Upper lobe of right lung (tissue), 1 donor: ENCODE data around the gene SWAP70. TPM values are rescaled to one million over a fixed set of nuclear protein-coding genes. Genes with fewer than 3 reads are reported as not detected.

Experiments
- ATAC-seq: fragments of 200-7000 bp; cut with Tn5 transposase; one replicate; pipeline ENCODE4 v1.9.1; 2020; ENCODE audit warnings: mild to moderate bottlenecking, moderate library complexity
- DNase-seq: peaks from one replicate; pipeline ENCODE4 v3.0.0-alpha.2; 2020
- H3K27ac ChIP-seq: fragments of 200-600 bp; one replicate; pipeline ENCODE4 v1.8.0; 2022
- H3K27me3 ChIP-seq: fragments of 200-600 bp; one replicate; pipeline ENCODE4 v1.8.0; 2022; ENCODE audit warnings: mild to moderate bottlenecking
- H3K36me3 ChIP-seq: fragments of 200-600 bp; one replicate; pipeline ENCODE4 v1.8.0; 2022
- H3K4me1 ChIP-seq: fragments of 200-600 bp; one replicate; pipeline ENCODE4 v1.8.0; 2022
- H3K4me3 ChIP-seq: fragments of 200-600 bp; one replicate; pipeline ENCODE4 v1.8.0; 2022; ENCODE audit warnings: mild to moderate bottlenecking
- H3K9me3 ChIP-seq: fragments of 200-600 bp; one replicate; pipeline ENCODE4 v1.8.0; 2022
- intact Hi-C: fragments of 100-400 bp; cut with DNase I; formaldehyde crosslinking; loops from one replicate; pipeline ENCODE4 v1.11.0; 2022
- total RNA-seq: library from RNA; stranded (reverse); fragmentation: NEBNext Ultra II Directional; extraction: Animal tissue kit (Norgen Biotek cat#: 25700); gene quantifications from one replicate; pipeline ENCODE4 v1.2.1, GENCODE V29; 2021
- TF ChIP-seq, protein P1 (sequence below): fragments of 200-600 bp; IDR thresholded peaks from one replicate; pipeline ENCODE4 v1.8.0; 2022; ENCODE audit warnings: antibody characterized with exemption
- donor health status: DM: no; HTN: yes; CAD: no; lungs with severe emphysema.

The SWAP70 gene
- total RNA-seq, 1 donor from 2014 or later: 61.5 TPM

DNA sequence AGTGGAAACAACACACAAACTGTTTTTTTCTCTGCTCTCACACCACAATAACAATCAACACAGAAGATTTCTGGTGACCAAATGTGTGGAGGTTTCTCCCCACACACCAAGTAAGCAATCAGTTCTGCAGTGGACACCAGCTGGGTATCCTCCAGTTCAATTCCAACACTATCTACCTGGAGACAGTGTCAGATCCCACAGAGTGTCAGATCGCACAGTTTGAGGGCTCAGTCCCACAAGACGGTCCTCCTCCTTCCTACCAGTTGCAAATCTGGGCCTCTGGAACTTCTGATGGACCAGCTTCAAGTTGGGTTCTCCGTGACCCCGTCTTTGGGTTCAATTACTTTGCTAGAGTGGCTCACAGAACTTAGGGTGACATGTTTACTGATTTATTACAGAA lies 9.0 kb downstream of the SWAP70 start:
- Histone ChIP-seq H3K9me3 (no peaks in the 10 kb centered on the region), H3K27ac (no peak overlapping the region), H3K4me3 (no peak overlapping the region), H3K4me1 (no peaks in the 10 kb centered on the region), H3K27me3 (no peaks in the 10 kb centered on the region), H3K36me3 (no peaks in the 10 kb centered on the region)
- ATAC-seq (no peak), DNase-seq (no peak)
- TF ChIP-seq, protein P1, sequence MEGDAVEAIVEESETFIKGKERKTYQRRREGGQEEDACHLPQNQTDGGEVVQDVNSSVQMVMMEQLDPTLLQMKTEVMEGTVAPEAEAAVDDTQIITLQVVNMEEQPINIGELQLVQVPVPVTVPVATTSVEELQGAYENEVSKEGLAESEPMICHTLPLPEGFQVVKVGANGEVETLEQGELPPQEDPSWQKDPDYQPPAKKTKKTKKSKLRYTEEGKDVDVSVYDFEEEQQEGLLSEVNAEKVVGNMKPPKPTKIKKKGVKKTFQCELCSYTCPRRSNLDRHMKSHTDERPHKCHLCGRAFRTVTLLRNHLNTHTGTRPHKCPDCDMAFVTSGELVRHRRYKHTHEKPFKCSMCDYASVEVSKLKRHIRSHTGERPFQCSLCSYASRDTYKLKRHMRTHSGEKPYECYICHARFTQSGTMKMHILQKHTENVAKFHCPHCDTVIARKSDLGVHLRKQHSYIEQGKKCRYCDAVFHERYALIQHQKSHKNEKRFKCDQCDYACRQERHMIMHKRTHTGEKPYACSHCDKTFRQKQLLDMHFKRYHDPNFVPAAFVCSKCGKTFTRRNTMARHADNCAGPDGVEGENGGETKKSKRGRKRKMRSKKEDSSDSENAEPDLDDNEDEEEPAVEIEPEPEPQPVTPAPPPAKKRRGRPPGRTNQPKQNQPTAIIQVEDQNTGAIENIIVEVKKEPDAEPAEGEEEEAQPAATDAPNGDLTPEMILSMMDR: no peak
- intact Hi-C loops: no loop called here

DNA sequence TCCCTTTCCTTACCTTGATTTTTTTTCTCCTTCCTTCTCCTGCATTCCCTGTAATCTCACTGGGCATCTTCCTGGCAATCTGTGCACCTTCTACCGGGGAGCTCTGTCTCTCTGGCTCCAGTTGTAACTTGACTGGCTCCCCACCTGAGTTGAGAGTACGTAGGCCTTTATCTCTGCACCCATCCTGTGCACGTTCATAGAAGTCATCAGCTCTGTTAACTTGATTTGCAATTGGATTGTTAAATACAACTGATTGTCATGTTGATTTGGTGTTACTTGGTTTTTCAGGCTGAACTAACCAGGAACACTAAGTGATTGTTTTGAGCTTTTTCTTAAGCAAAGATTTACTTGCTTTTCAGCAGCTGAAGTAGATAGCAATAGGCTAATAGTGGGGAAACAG lies 11.8 kb downstream of the SWAP70 start:
- intact Hi-C loops: no loop called here
- Histone ChIP-seq H3K4me1 (no peaks in the 10 kb centered on the region), H3K36me3 (no peaks in the 10 kb centered on the region), H3K27me3 (no peaks in the 10 kb centered on the region), H3K4me3 (no peak overlapping the region), H3K27ac (no peak overlapping the region), H3K9me3 (no peaks in the 10 kb centered on the region)
- no peak for ATAC-seq
- no peak for DNase-seq
- TF ChIP-seq, protein P1: no peak

DNA sequence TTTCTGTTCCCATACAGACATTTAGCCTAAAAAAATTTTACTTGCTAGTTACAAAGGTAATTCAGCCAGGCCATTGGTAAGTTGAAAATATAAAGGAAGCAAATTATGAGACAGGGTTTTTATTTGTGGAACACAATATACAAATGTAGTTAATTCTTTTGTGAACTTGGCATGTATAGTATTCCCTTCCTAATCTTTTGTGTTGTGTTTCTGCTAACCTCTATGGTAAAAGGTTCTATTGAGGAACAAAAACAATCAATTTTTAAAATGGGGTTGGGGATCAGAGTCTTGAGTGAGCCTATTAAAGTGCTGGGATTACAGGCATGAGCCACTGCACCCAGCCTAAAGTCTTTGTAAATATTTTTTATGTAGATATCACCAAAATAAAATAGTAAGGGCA lies 14.1 kb downstream of the SWAP70 start:
- Histone ChIP-seq H3K27me3 (no peaks in the 10 kb centered on the region), H3K27ac (no peak overlapping the region), H3K36me3 (no peaks in the 10 kb centered on the region), H3K4me3 (no peak overlapping the region), H3K4me1 (no peaks in the 10 kb centered on the region), H3K9me3 (no peaks in the 10 kb centered on the region)
- intact Hi-C loops: no loop called here
- DNase-seq: no peak
- no peak for ATAC-seq
- TF ChIP-seq, protein P1: no peak

DNA sequence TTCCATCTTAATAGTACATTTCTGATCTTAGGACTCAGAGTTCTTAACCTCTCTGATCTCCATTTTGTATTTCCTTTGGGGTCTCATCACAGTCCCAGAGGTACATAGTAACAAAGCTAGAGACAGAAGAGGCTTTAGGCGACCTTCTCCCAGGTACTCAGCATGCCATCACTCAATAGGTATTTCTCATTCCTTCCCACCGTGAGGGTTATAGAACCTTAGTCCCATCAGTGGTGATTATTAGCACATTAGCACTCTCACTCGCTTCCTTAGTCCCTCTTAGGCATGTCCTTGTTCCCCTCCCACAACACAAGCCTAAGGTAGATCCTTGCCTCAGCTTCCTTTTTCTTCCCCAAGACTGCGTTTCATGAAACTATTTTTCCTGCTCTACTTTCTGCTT lies 14.7 kb downstream of the SWAP70 start:
- no peak overlapping the region for H3K27ac ChIP-seq
- H3K36me3 ChIP-seq: no peaks in the 10 kb centered on the region
- no peak for ATAC-seq
- no peaks in the 10 kb centered on the region for H3K27me3 ChIP-seq
- no peak overlapping the region for H3K4me3 ChIP-seq
- intact Hi-C loops: no loop called here
- DNase-seq: no peak
- TF ChIP-seq, protein P1: no peak
- H3K4me1 ChIP-seq: no peaks in the 10 kb centered on the region
- no peaks in the 10 kb centered on the region for H3K9me3 ChIP-seq

DNA sequence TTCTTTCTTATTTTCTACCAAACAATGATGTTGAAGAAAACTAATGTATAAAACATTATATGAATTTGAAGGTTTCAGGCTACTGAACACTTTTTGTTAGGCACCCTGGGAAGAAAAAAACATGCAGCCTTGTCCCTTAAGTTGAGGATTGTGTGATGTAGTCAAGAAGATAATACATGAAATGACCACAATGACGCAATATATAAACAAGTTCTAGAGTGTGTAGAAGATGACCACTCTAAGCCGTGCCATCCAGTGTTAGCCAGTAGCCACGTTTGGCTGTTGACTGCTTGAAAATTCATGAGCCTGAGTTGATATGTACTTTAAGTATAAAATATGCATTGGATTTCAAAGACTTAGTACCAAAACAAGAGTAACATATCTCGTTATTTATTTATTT lies 16.2 kb downstream of the SWAP70 start:
- TF ChIP-seq, protein P1: no peak
- DNase-seq (no peak), ATAC-seq (no peak)
- Histone ChIP-seq H3K36me3 (no peaks in the 10 kb centered on the region), H3K4me3 (no peak overlapping the region), H3K9me3 (no peaks in the 10 kb centered on the region), H3K27me3 (no peaks in the 10 kb centered on the region), H3K4me1 (no peaks in the 10 kb centered on the region), H3K27ac (no peak overlapping the region)
- intact Hi-C loops: no loop called here
